HG03460 (cell line): Measurements from ENCODE around the gene UNC93A.
"Not testable (repeated sequence)": the region's sequence is repeated elsewhere in the genome, so short reads cannot be mapped to it uniquely, and the experiment has no call there.

Source experiments
- ATAC-seq: cut with Tn5 transposase; IDR thresholded peaks from one replicate; pipeline ENCODE4 v1.9.1; 2021; ENCODE audit not compliant: unreplicated experiment

Gene UNC93A

GRCh38 chr6:167309355-167310192, 18.5 kb downstream of the UNC93A start:
- not testable (repeated sequence) for ATAC-seq

- no peak for ATAC-seq
Observed at GRCh38 chr6:167311286-167311685, 20.2 kb downstream of the UNC93A start.

- ATAC-seq: not testable (repeated sequence)
Observed at GRCh38 chr6:167311691-167312090, 20.6 kb downstream of the UNC93A start.

GRCh38 chr6:167314180-167314821, 23.2 kb downstream of the UNC93A start:
- no peak for ATAC-seq

GRCh38 chr6:167317172-167317571, 26.1 kb downstream of the UNC93A start:
- ATAC-seq: no peak

- ATAC-seq: not testable (repeated sequence)
Observed at GRCh38 chr6:167318354-167318753, 27.2 kb downstream of the UNC93A start.

GRCh38 chr6:167318856-167319255, 27.7 kb downstream of the UNC93A start:
- ATAC-seq: not testable (repeated sequence)

- not testable (repeated sequence) for ATAC-seq
Observed at GRCh38 chr6:167319856-167320753, 29.0 kb downstream of the UNC93A start.

- ATAC-seq: not testable (repeated sequence)
Observed at GRCh38 chr6:167320754-167321056, 29.6 kb downstream of the UNC93A start.

- not testable (repeated sequence) for ATAC-seq
Observed at GRCh38 chr6:167321185-167321584, 30.1 kb downstream of the UNC93A start.

- ATAC-seq: no peak
Observed at GRCh38 chr6:167323111-167323510, 32.0 kb downstream of the UNC93A start.

GRCh38 chr6:167324111-167324510, 33.0 kb downstream of the UNC93A start:
- ATAC-seq: no peak

GRCh38 chr6:167325766-167326165, 34.7 kb downstream of the UNC93A start:
- ATAC-seq: no peak

GRCh38 chr6:167327391-167327790, 36.3 kb downstream of the UNC93A start:
- no peak for ATAC-seq

- ATAC-seq: no peak
Observed at GRCh38 chr6:167328086-167328485, 37.0 kb downstream of the UNC93A start.

GRCh38 chr6:167329014-167329413, 37.9 kb downstream of the UNC93A start:
- no peak for ATAC-seq

GRCh38 chr6:167330750-167331149, 39.6 kb downstream of the UNC93A start:
- no peak for ATAC-seq

GRCh38 chr6:167331565-167331964, 40.5 kb downstream of the UNC93A start:
- no peak for ATAC-seq

GRCh38 chr6:167336844-167337630, 45.9 kb downstream of the UNC93A start:
- no peak for ATAC-seq

GRCh38 chr6:167337675-167338449, 46.7 kb downstream of the UNC93A start:
- ATAC-seq: no peak
